ENCODE data around the gene ANXA2.

DNA sequence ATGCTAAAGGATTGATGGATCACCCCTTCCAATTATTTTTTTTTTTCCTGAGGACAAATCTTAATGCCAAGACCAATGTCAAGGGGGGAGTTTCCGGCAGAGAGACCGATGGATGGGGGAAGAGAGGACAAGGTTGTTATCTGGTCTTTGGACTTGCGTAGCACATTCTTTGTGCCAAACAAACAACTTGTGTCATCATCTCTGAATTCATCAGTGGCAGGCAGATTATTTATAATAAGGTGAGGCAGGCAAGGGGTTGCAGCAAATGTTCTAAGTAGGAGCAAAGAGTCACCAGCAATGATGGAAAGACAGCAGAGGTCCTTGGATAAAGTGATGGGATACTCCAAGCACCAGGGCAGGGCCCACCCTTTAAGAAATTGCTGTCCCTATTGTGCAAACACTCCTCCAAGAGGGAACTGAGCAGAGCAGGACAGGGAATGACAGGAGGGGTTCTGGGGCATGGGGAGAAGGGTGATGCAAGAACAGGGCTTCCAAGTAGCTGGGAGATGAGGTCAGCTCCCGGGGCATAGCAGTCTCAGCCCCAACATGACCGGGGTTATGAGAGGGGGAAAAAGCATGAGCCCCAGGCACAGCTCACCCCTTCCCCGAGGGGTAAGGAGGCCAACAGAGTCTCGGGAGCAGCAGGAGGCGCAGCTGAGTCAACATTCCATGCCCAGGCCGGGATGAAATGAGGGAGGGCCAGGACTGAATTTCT, 57.4 kb downstream of the ANXA2 start:
- TF ChIP-seq, protein P1, sequence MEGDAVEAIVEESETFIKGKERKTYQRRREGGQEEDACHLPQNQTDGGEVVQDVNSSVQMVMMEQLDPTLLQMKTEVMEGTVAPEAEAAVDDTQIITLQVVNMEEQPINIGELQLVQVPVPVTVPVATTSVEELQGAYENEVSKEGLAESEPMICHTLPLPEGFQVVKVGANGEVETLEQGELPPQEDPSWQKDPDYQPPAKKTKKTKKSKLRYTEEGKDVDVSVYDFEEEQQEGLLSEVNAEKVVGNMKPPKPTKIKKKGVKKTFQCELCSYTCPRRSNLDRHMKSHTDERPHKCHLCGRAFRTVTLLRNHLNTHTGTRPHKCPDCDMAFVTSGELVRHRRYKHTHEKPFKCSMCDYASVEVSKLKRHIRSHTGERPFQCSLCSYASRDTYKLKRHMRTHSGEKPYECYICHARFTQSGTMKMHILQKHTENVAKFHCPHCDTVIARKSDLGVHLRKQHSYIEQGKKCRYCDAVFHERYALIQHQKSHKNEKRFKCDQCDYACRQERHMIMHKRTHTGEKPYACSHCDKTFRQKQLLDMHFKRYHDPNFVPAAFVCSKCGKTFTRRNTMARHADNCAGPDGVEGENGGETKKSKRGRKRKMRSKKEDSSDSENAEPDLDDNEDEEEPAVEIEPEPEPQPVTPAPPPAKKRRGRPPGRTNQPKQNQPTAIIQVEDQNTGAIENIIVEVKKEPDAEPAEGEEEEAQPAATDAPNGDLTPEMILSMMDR (IDR thresholded peaks at IDR 0.05): no peak
- no peak for TF ChIP-seq POLR2A (IDR thresholded peaks at IDR 0.05)
